ENCODE results near the gene ROBO1. TPM values are rescaled to one million over a fixed set of nuclear protein-coding genes. Genes with fewer than 3 reads are reported as not detected.

ROBO1 gene
- total RNA-seq, 1 donor from 2014 or later: 27.1 TPM

GRCh38 chr3:79245284-79246138 lies 522.3 kb downstream of the ROBO1 start:
- no peak for ATAC-seq
- Histone ChIP-seq H3K27me3 (no peaks in the 10 kb centered on the region), H3K27ac (no peak overlapping the region), H3K36me3 (no peaks in the 10 kb centered on the region), H3K4me3 (no peak overlapping the region), H3K4me1 (no peaks in the 10 kb centered on the region), H3K9me3 (no peaks in the 10 kb centered on the region)
- DNase-seq: no peak
- TF ChIP-seq, protein P1, sequence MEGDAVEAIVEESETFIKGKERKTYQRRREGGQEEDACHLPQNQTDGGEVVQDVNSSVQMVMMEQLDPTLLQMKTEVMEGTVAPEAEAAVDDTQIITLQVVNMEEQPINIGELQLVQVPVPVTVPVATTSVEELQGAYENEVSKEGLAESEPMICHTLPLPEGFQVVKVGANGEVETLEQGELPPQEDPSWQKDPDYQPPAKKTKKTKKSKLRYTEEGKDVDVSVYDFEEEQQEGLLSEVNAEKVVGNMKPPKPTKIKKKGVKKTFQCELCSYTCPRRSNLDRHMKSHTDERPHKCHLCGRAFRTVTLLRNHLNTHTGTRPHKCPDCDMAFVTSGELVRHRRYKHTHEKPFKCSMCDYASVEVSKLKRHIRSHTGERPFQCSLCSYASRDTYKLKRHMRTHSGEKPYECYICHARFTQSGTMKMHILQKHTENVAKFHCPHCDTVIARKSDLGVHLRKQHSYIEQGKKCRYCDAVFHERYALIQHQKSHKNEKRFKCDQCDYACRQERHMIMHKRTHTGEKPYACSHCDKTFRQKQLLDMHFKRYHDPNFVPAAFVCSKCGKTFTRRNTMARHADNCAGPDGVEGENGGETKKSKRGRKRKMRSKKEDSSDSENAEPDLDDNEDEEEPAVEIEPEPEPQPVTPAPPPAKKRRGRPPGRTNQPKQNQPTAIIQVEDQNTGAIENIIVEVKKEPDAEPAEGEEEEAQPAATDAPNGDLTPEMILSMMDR (IDR thresholded peaks at IDR 0.05): no peak
- intact Hi-C loops (cut with DNase I): no loop called here

GRCh38 chr3:79236496-79236895 lies 531.3 kb downstream of the ROBO1 start:
- no peaks in the 10 kb centered on the region for H3K4me1 ChIP-seq
- H3K9me3 ChIP-seq: no peaks in the 10 kb centered on the region
- H3K36me3 ChIP-seq: no peaks in the 10 kb centered on the region
- TF ChIP-seq, protein P1 (IDR thresholded peaks at IDR 0.05): no peak
- DNase-seq (no peak), ATAC-seq (no peak)
- no peak overlapping the region for H3K4me3 ChIP-seq
- H3K27ac ChIP-seq: no peak overlapping the region
- H3K27me3 ChIP-seq: no peaks in the 10 kb centered on the region
- intact Hi-C loops (cut with DNase I): no loop called here

- DNase-seq: no peak
- Histone ChIP-seq H3K4me1 (no peaks in the 10 kb centered on the region), H3K4me3 (no peak overlapping the region), H3K27ac (no peak overlapping the region), H3K36me3 (no peaks in the 10 kb centered on the region), H3K27me3 (no peaks in the 10 kb centered on the region), H3K9me3 (no peaks in the 10 kb centered on the region)
- no peak for ATAC-seq
- TF ChIP-seq, protein P1 (IDR thresholded peaks at IDR 0.05): no peak
- intact Hi-C loops (cut with DNase I): no loop called here
Observed at GRCh38 chr3:79233431-79234060, 534.3 kb downstream of the ROBO1 start.

GRCh38 chr3:79230266-79230665 lies 537.5 kb downstream of the ROBO1 start:
- DNase-seq: no peak
- H3K36me3 ChIP-seq: no peaks in the 10 kb centered on the region
- ATAC-seq: no peak
- TF ChIP-seq, protein P1 (IDR thresholded peaks at IDR 0.05): no peak
- intact Hi-C loops (cut with DNase I): no loop called here
- H3K9me3 ChIP-seq: no peaks in the 10 kb centered on the region
- no peaks in the 10 kb centered on the region for H3K4me1 ChIP-seq
- no peak overlapping the region for H3K4me3 ChIP-seq
- H3K27ac ChIP-seq: no peak overlapping the region
- H3K27me3 ChIP-seq: no peaks in the 10 kb centered on the region

DNA sequence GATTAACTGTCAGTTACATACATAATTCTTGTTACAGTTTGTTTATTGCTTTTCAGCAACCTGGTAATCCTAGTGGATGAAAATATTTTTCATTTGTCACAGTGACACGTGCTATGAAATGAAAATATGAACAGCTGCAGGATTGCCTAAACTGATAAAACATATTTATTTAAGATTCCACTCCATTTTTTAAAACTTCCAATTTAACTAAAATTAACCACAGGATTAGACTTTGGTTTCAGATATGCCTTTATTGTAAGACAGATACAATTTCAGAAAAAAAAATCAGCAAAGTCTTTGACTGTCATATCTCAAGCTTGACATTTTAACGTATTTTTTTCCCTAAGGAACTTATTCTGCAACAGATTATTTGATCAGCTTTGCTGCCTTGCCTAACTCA lies 550.7 kb downstream of the ROBO1 start:
- Histone ChIP-seq H3K4me1 (no peaks in the 10 kb centered on the region), H3K27ac (no peak overlapping the region), H3K27me3 (no peaks in the 10 kb centered on the region), H3K9me3 (no peaks in the 10 kb centered on the region), H3K4me3 (no peak overlapping the region), H3K36me3 (no peaks in the 10 kb centered on the region)
- intact Hi-C loops (cut with DNase I): no loop called here
- DNase-seq (no peak), ATAC-seq (no peak)
- TF ChIP-seq, protein P1 (IDR thresholded peaks at IDR 0.05): no peak

Measured in upper lobe of right lung (tissue), 1 donor.